ENCODE measurements around the gene MLN. TPM values are rescaled to one million over a fixed set of nuclear protein-coding genes. Genes with fewer than 3 reads are reported as not detected.

MLN gene
- total RNA-seq, 2 experiments from 2014 or later, result not detected

- Mint-ChIP-seq H3K27ac (peak overlapping the region; percentile 90), H3K27me3 (no peaks in the 10 kb centered on the region), H3K36me3 (peaks cover 26% of the 10 kb centered on the region), H3K4me3 (peak overlapping the region; percentile 89), H3K4me1 (peaks cover 45% of the 10 kb centered on the region), H3K9me3 (ENCODE audit: low read depth) (no peaks in the 10 kb centered on the region)
- CTCF ChIA-PET, result interaction anchor here (1.1 to 3.5 kb wide), 10 partner anchors 8 to 240 kb away, joined by 3 to 16 read pairs (median 4); partner anchors contain the start of gene UQCC2
- DNase-seq (no peak), ATAC-seq (no peak)
Measured at GRCh38 chr6:33787346-33787953, 16.4 kb downstream of the MLN start.

GRCh38 chr6:33786736-33787135 lies 17.1 kb downstream of the MLN start:
- Mint-ChIP-seq H3K27ac (no peak overlapping the region), H3K9me3 (ENCODE audit: low read depth) (no peaks in the 10 kb centered on the region), H3K27me3 (no peaks in the 10 kb centered on the region), H3K4me3 (peak overlapping the region; percentile 17), H3K36me3 (peaks cover 32% of the 10 kb centered on the region), H3K4me1 (peaks cover 48% of the 10 kb centered on the region)
- CTCF ChIA-PET, result interaction anchor here (1.4 to 3.5 kb wide), 4 partner anchors 15 to 128 kb away, joined by 3 to 16 read pairs (median 4); no protein-coding TSS in a partner anchor
- no peak for DNase-seq
- no peak for ATAC-seq

- ATAC-seq (no peak), DNase-seq (no peak)
- Mint-ChIP-seq H3K4me3 (no peak overlapping the region), H3K27me3 (no peaks in the 10 kb centered on the region), H3K36me3 (peaks cover 33% of the 10 kb centered on the region), H3K4me1 (peaks cover 48% of the 10 kb centered on the region), H3K9me3 (ENCODE audit: low read depth) (no peaks in the 10 kb centered on the region), H3K27ac (peak overlapping the region; percentile 21)
- CTCF ChIA-PET, result interaction anchor here (1.1 to 3.5 kb wide), 5 partner anchors 11 to 242 kb away, joined by 3 to 16 read pairs (median 4); partner anchors contain the start of gene UQCC2
Measured at GRCh38 chr6:33785778-33786177, 18.0 kb downstream of the MLN start.

- Mint-ChIP-seq H3K36me3 (peaks cover 41% of the 10 kb centered on the region), H3K27me3 (no peaks in the 10 kb centered on the region), H3K9me3 (ENCODE audit: low read depth) (no peaks in the 10 kb centered on the region), H3K27ac (no peak overlapping the region), H3K4me1 (peaks cover 45% of the 10 kb centered on the region), H3K4me3 (no peak overlapping the region)
- ATAC-seq, result no peak
- CTCF ChIA-PET, result interaction anchor here (1.2 to 1.7 kb wide), 3 partner anchors 10 to 73 kb away, joined by 3 to 5 read pairs (median 3); partner anchors contain the start of gene UQCC2
- DNase-seq, result no peak
Measured at GRCh38 chr6:33784787-33785186, 19.0 kb downstream of the MLN start.

GRCh38 chr6:33783781-33784520 lies 19.9 kb downstream of the MLN start:
- peaks cover 37% of the 10 kb centered on the region for H3K4me1 Mint-ChIP-seq
- no peaks in the 10 kb centered on the region for H3K9me3 Mint-ChIP-seq (ENCODE audit: low read depth)
- no peak overlapping the region for H3K4me3 Mint-ChIP-seq
- H3K36me3 Mint-ChIP-seq, result peaks cover 47% of the 10 kb centered on the region
- H3K27ac Mint-ChIP-seq, result no peak overlapping the region
- ATAC-seq, result no peak
- CTCF ChIA-PET, result interaction anchor here (1.2 to 1.7 kb wide), 2 partner anchors 9 to 13 kb away, joined by 3 read pairs; no protein-coding TSS in a partner anchor
- H3K27me3 Mint-ChIP-seq, result no peaks in the 10 kb centered on the region
- no peak for DNase-seq

GRCh38 chr6:33782561-33782960 lies 21.2 kb downstream of the MLN start:
- DNase-seq (no peak), ATAC-seq (no peak)
- Mint-ChIP-seq H3K4me1 (peaks cover 32% of the 10 kb centered on the region), H3K27ac (peak overlapping the region; percentile 30), H3K9me3 (ENCODE audit: low read depth) (no peaks in the 10 kb centered on the region), H3K36me3 (peaks cover 52% of the 10 kb centered on the region), H3K4me3 (no peak overlapping the region), H3K27me3 (no peaks in the 10 kb centered on the region)
- CTCF ChIA-PET, result interaction anchor here (0.8 kb wide), 1 partner anchor 11 kb away, joined by 4 read pairs; no protein-coding TSS in a partner anchor

GRCh38 chr6:33781131-33781975 lies 22.4 kb downstream of the MLN start:
- ATAC-seq (no peak), DNase-seq (no peak)
- H3K4me3 Mint-ChIP-seq, result no peak overlapping the region
- H3K4me1 Mint-ChIP-seq, result peaks cover 20% of the 10 kb centered on the region
- no peaks in the 10 kb centered on the region for H3K27me3 Mint-ChIP-seq
- H3K36me3 Mint-ChIP-seq, result peaks cover 54% of the 10 kb centered on the region
- no peaks in the 10 kb centered on the region for H3K9me3 Mint-ChIP-seq (ENCODE audit: low read depth)
- CTCF ChIA-PET, result interaction anchor here (0.8 to 2.2 kb wide), 2 partner anchors 10 kb away, joined by 4 to 10 read pairs; no protein-coding TSS in a partner anchor
- H3K27ac Mint-ChIP-seq, result no peak overlapping the region

- CTCF ChIA-PET, result interaction anchor here (1.1 to 2.2 kb wide), 5 partner anchors 8 to 68 kb away, joined by 3 to 10 read pairs (median 5); partner anchors contain the start of genes LEMD2 and UQCC2
- Mint-ChIP-seq H3K36me3 (peaks cover 58% of the 10 kb centered on the region), H3K4me1 (peaks cover 8% of the 10 kb centered on the region), H3K9me3 (ENCODE audit: low read depth) (no peaks in the 10 kb centered on the region), H3K27me3 (no peaks in the 10 kb centered on the region), H3K27ac (no peak overlapping the region), H3K4me3 (no peak overlapping the region)
- DNase-seq (no peak), ATAC-seq (no peak)
Measured at GRCh38 chr6:33779895-33780294, 23.9 kb downstream of the MLN start.

GRCh38 chr6:33779290-33779689 lies 24.5 kb downstream of the MLN start:
- no peak for DNase-seq
- peaks cover 60% of the 10 kb centered on the region for H3K36me3 Mint-ChIP-seq
- H3K27ac Mint-ChIP-seq, result no peak overlapping the region
- no peaks in the 10 kb centered on the region for H3K9me3 Mint-ChIP-seq (ENCODE audit: low read depth)
- H3K4me3 Mint-ChIP-seq, result no peak overlapping the region
- peaks cover 6% of the 10 kb centered on the region for H3K4me1 Mint-ChIP-seq
- CTCF ChIA-PET, result interaction anchor here (0.7 to 2.2 kb wide), 6 partner anchors 8 to 248 kb away, joined by 3 to 10 read pairs (median 4); partner anchors contain the start of genes LEMD2 and UQCC2
- H3K27me3 Mint-ChIP-seq, result no peaks in the 10 kb centered on the region
- no peak for ATAC-seq

GRCh38 chr6:33778444-33779121 lies 25.2 kb downstream of the MLN start:
- no peak for DNase-seq
- peaks cover 54% of the 10 kb centered on the region for H3K36me3 Mint-ChIP-seq
- CTCF ChIA-PET, result interaction anchor here (0.7 to 2.1 kb wide), 3 partner anchors 12 to 249 kb away, joined by 3 to 10 read pairs (median 5); partner anchors contain the start of gene UQCC2
- H3K9me3 Mint-ChIP-seq (ENCODE audit: low read depth), result no peaks in the 10 kb centered on the region
- no peak overlapping the region for H3K4me3 Mint-ChIP-seq
- no peaks in the 10 kb centered on the region for H3K27me3 Mint-ChIP-seq
- ATAC-seq, result no peak
- H3K4me1 Mint-ChIP-seq, result peaks cover 6% of the 10 kb centered on the region
- H3K27ac Mint-ChIP-seq, result no peak overlapping the region

GRCh38 chr6:33777398-33778388 lies 26.1 kb downstream of the MLN start:
- Mint-ChIP-seq H3K27me3 (no peaks in the 10 kb centered on the region), H3K36me3 (peaks cover 53% of the 10 kb centered on the region), H3K27ac (no peak overlapping the region), H3K4me1 (peaks cover 6% of the 10 kb centered on the region), H3K9me3 (ENCODE audit: low read depth) (no peaks in the 10 kb centered on the region), H3K4me3 (no peak overlapping the region)
- ATAC-seq (no peak), DNase-seq (no peak)
- CTCF ChIA-PET, result interaction anchor here (0.9 kb wide), 1 partner anchor 250 kb away, joined by 4 read pairs; no protein-coding TSS in a partner anchor

Measured in activated CD8-positive, alpha-beta memory T cell treated with anti-CD3 and anti-CD28 coated beads, Interleukin-2, amount 10 ng/mL, durations not matched to agents 7 days and 5 days (primary cell).